OCI-LY3 (cell line): ENCODE measurements around the gene GGTA1.

ENCODE experiments used
- CTCF ChIP-seq: fragments of 200-600, 300-600 bp; sonication (generic); IDR thresholded peaks from 2 replicates; pipeline ENCODE4 v1.5.1; 2014; ENCODE audit warnings: antibody characterized with exemption, low read length, low read depth
- EZH2phosphoT487 ChIP-seq: fragments of 200-600 bp; shearing (Covaris generic); IDR thresholded peaks from 2 replicates; pipeline ENCODE4 v1.6.1; 2018; ENCODE audit warnings: antibody characterized with exemption, mixed run types, low read depth

DNA sequence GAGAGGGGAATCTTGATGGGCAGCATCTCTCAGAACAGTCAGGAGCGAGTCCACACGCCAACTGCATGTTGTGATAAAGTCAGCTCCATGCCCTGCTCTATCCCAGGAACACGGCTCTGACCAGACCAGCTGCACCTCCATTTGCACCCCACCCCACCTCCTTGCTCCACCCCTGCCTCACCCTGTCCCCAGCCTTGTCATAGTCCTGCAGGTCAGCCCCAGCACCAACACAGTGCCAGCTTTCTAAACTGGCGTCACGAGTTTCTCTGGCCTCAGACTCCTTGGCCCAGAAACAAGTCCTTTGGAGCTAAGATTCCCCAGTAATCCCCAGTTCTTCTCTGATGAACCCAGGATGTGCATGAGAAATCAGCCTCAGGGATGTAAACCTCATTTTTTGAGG is 23.5 kb downstream of the GGTA1 start:
- TF ChIP-seq CTCF: no peak
- TF ChIP-seq EZH2phosphoT487: no peak
